NCI-H345 treated with DMSO at 0.1 percent for 48 hours (cell line): ENCODE results near the gene ADAM23.

Experiments used
- DNase-seq: peaks from one replicate; lab custom pipeline; 2025; ENCODE audit not compliant: unreplicated experiment; lab: John Stamatoyannopoulos, UW

Gene ADAM23

GRCh38 chr2:206562375-206562774 is 119.0 kb downstream of the ADAM23 start:
- DNase-seq: no peak

GRCh38 chr2:206563374-206563773 is 120.0 kb downstream of the ADAM23 start:
- no peak for DNase-seq

- DNase-seq: no peak
Observed at GRCh38 chr2:206565666-206566065, 122.3 kb downstream of the ADAM23 start.

GRCh38 chr2:206569470-206569869 is 126.1 kb downstream of the ADAM23 start:
- DNase-seq: no peak

- DNase-seq: no peak
Observed at GRCh38 chr2:206570199-206570598, 126.9 kb downstream of the ADAM23 start.

GRCh38 chr2:206572725-206573124 is 129.4 kb downstream of the ADAM23 start:
- DNase-seq: no peak

GRCh38 chr2:206573793-206574192 is 130.5 kb downstream of the ADAM23 start:
- no peak for DNase-seq

GRCh38 chr2:206584323-206585116 is 141.2 kb downstream of the ADAM23 start:
- DNase-seq: no peak

- no peak for DNase-seq
Observed at GRCh38 chr2:206585335-206585734, 142.0 kb downstream of the ADAM23 start.

- DNase-seq: no peak
Observed at GRCh38 chr2:206586609-206587008, 143.3 kb downstream of the ADAM23 start.

GRCh38 chr2:206597717-206598218 is 154.4 kb downstream of the ADAM23 start:
- no peak for DNase-seq

- no peak for DNase-seq
Observed at GRCh38 chr2:206603243-206603642, 159.9 kb downstream of the ADAM23 start.

- DNase-seq: no peak
Observed at GRCh38 chr2:206610451-206610850, 167.1 kb downstream of the ADAM23 start.

GRCh38 chr2:206611191-206611590 is 167.9 kb downstream of the ADAM23 start:
- DNase-seq: no peak

- DNase-seq: no peak
Observed at GRCh38 chr2:206611736-206612135, 168.4 kb downstream of the ADAM23 start.

- DNase-seq: no peak
Observed at GRCh38 chr2:206614811-206615210, 171.5 kb downstream of the ADAM23 start.

GRCh38 chr2:206615417-206616089 is 172.2 kb downstream of the ADAM23 start:
- no peak for DNase-seq

- DNase-seq: no peak
Observed at GRCh38 chr2:206616151-206616550, 172.8 kb downstream of the ADAM23 start.

GRCh38 chr2:206619011-206619410 is 175.7 kb downstream of the ADAM23 start:
- DNase-seq: no peak

GRCh38 chr2:206626108-206626507 is 182.8 kb downstream of the ADAM23 start:
- DNase-seq: no peak

GRCh38 chr2:206627632-206628031 is 184.3 kb downstream of the ADAM23 start:
- DNase-seq: no peak

- DNase-seq: no peak
Observed at GRCh38 chr2:206631340-206631739, 188.0 kb downstream of the ADAM23 start.
